ENCODE results near the gene CYP2S1. TPM values are rescaled to one million over a fixed set of nuclear protein-coding genes. Genes with fewer than 3 reads are reported as not detected.

Gene CYP2S1
- total and polyA plus RNA-seq, 10 donors, result 0.62 to 22.4 (median 4.4) TPM

DNA sequence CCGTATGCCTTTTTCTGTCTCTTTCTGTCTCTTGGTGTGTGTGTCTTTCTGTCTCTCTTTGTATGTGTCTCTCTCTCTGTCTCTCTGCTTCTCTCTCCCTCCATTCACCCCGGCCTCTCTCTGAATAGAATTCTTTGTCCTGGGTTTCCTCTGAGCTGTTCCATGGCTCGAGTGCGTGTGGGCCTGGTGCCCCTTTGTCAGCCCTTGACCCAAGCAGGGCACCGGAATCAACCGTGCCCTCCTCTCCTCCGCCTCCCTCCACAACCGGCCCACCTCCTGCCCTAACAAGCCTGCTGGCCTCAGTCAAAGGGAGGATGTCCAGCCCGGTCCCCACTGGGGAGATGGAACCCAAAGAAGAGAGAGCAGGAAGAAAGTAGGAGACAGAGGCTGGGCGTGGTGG lies 29.2 kb downstream of the CYP2S1 start:
- intact Hi-C loops (cut with DNase I; ENCODE audit: low total_unique reads), result no loop called here
- Histone ChIP-seq H3K9me3 (no peaks in the 10 kb centered on the region), H3K4me1 (peaks cover 0 to 49% (median 18%) of the 10 kb centered on the region in 6 donors), H3K4me3 (no peak overlapping the region), H3K27me3 (replicated peaks in 1 of 7) (peaks cover 0 to 79% (median 30%) of the 10 kb centered on the region in 7 donors), H3K36me3 (no peaks in the 10 kb centered on the region), H3K27ac (no peak overlapping the region)
- WGBS, 5 donors, result 78 to 85% (median 83%) methylated on average over 10 of the region's 10 CpGs
- DNase-seq, result no peak
- TF ChIP-seq POLR2AphosphoS5 (IDR thresholded peaks at IDR 0.05), result no peak
- no peak for TF ChIP-seq POLR2A (IDR thresholded peaks at IDR 0.05)
- TF ChIP-seq, protein P1, sequence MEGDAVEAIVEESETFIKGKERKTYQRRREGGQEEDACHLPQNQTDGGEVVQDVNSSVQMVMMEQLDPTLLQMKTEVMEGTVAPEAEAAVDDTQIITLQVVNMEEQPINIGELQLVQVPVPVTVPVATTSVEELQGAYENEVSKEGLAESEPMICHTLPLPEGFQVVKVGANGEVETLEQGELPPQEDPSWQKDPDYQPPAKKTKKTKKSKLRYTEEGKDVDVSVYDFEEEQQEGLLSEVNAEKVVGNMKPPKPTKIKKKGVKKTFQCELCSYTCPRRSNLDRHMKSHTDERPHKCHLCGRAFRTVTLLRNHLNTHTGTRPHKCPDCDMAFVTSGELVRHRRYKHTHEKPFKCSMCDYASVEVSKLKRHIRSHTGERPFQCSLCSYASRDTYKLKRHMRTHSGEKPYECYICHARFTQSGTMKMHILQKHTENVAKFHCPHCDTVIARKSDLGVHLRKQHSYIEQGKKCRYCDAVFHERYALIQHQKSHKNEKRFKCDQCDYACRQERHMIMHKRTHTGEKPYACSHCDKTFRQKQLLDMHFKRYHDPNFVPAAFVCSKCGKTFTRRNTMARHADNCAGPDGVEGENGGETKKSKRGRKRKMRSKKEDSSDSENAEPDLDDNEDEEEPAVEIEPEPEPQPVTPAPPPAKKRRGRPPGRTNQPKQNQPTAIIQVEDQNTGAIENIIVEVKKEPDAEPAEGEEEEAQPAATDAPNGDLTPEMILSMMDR (IDR thresholded peaks at IDR 0.05 in 8 of 11, conservative IDR thresholded peaks at IDR 0.05 in 3 of 11), result no peak

DNA sequence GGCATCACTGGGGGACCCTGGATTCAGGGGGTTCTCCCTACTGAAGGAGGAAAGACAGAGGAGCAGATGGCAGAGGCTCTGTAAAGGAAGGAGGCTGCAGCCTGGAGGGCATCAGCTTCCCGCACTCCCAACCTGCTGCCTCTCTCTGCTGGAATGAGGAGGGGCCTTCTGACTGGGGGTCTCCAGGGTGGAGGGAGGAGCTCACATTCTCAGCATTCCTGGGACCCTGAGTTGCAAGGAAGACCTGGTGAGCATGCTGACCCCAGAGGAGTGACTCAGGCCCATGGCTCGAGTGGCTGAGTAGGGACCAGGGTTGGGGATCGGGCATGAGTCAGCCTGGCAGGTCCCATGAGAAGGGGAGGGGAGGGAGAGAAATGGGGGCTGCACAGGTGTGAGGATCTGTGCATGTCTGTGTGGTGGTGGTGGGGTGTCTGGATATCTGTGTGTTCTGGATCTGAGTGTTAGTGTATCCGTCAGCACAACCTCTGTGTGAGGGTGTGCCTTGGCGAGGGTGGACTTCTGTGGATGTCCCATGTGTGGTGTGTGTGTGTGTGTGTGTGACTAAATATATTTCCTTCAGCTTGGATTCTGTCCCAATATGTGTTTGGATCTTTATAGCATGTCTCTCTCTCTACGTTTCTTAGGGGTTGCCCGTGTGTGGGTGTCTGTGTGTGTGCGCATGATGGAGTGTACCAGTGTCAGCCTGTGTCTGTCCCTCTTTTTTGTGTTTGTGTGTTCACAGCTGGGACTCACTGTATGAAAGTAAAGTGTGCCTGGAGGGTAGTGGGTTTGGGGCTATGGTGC lies 30.6 kb downstream of the CYP2S1 start:
- TF ChIP-seq POLR2AphosphoS5 (IDR thresholded peaks at IDR 0.05) (no peak), POLR2A (IDR thresholded peaks at IDR 0.05) (no peak)
- TF ChIP-seq, protein P1 (IDR thresholded peaks at IDR 0.05 in 8 of 11, conservative IDR thresholded peaks at IDR 0.05 in 3 of 11), result no peak
- Histone ChIP-seq H3K4me3 (peak overlapping the region in 2 of 8 donors; percentile 17 to 35), H3K9me3 (no peaks in the 10 kb centered on the region), H3K27me3 (replicated peaks in 1 of 7) (peaks cover 0 to 79% (median 22%) of the 10 kb centered on the region in 7 donors), H3K36me3 (no peaks in the 10 kb centered on the region), H3K27ac (no peak overlapping the region), H3K4me1 (peaks cover 0 to 51% (median 19%) of the 10 kb centered on the region in 6 donors)
- DNase-seq, result no peak
- intact Hi-C loops (cut with DNase I; ENCODE audit: low total_unique reads), result no loop called here
- 51 to 78% (median 65%) methylated on average over 7 to 8 of the region's 8 CpGs for WGBS, 5 donors

DNA sequence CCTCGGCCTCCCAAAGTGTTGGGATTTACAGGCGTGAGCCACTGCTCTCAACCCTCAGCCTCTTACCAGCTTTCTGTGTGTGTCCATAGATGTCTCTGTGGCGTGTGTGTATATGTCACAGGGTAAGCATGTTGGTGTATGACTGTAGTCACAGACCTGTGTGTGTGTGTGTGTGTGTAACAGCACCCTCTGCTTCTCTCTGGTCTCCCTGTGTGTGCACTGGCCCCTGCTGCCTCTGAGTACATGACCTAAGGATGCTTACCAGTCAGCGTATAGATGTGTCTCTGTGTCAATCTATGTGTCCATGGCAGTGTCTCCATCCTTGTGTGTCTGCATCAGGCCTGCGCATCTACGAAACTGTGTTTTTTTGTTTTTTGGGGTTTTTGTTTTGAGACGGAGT lies 31.6 kb downstream of the CYP2S1 start:
- Histone ChIP-seq H3K9me3 (no peaks in the 10 kb centered on the region), H3K27ac (no peak overlapping the region), H3K4me3 (peak overlapping the region in 1 of 8 donors; percentile 35), H3K4me1 (peaks cover 0 to 51% (median 19%) of the 10 kb centered on the region in 6 donors), H3K36me3 (no peaks in the 10 kb centered on the region), H3K27me3 (replicated peaks in 1 of 7) (peaks cover 0 to 79% (median 15%) of the 10 kb centered on the region in 7 donors)
- intact Hi-C loops (cut with DNase I; ENCODE audit: low total_unique reads), result no loop called here
- DNase-seq, result no peak
- TF ChIP-seq, protein P1 (IDR thresholded peaks at IDR 0.05 in 8 of 11, conservative IDR thresholded peaks at IDR 0.05 in 3 of 11), result no peak
- TF ChIP-seq POLR2AphosphoS5 (IDR thresholded peaks at IDR 0.05) (no peak), POLR2A (IDR thresholded peaks at IDR 0.05) (no peak)
- WGBS, 5 donors, result 87 to 96% (median 91%) methylated on average over 7 of the region's 7 CpGs
